GM12865 (cell line): ENCODE results near the gene VWA8.

Experiments
- DNase-seq: peaks from one replicate; pipeline ENCODE4 v3.0.0; 2010; ENCODE audit warnings: low read depth
- H3K4me3 ChIP-seq: 2 replicates; pipeline ENCODE4 v1.5.1; 2011; ENCODE audit warnings: mild to moderate bottlenecking, low read depth, low read length, control low read depth
- TF ChIP-seq, protein P1 (sequence below): IDR thresholded peaks from 2 replicates; pipeline ENCODE4 v1.5.1; 2011; ENCODE audit warnings: low read length, control low read depth, low read depth, inconsistent platforms; ENCODE audit not compliant: insufficient read depth; ENCODE audit errors: missing control alignments

Gene VWA8

DNA sequence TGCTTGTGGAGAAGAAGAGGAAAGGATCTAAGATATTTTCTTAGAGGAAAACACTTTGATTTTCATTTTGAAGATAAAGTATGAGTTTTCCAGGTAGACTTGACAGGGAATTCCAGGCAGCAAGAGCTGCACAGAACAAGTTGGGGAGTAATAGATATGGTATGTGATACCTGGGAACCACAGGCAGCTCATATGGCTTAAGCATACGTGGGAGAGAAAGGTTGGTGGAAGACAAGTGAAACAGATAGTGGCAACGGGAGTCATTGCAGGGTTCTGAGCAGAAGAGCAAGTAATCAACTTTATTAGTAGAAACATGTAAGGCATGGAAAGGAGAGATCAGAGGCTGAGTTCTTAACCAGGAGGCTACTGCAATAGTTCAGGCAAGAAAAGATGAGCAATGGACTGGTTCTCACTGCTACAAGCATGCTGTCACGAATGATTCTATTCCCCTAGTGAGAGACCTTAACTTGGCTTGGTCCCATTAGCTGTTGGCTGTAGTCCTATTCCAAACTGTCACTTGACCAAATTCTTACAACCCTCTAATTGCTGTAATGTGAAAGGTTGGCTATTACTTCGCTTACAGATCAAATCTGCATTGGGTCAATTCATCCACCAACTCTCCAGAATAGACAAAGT is 217.9 kb downstream of the VWA8 start:
- H3K4me3 ChIP-seq = no peak overlapping the region
- no peak for DNase-seq
- TF ChIP-seq, protein P1, sequence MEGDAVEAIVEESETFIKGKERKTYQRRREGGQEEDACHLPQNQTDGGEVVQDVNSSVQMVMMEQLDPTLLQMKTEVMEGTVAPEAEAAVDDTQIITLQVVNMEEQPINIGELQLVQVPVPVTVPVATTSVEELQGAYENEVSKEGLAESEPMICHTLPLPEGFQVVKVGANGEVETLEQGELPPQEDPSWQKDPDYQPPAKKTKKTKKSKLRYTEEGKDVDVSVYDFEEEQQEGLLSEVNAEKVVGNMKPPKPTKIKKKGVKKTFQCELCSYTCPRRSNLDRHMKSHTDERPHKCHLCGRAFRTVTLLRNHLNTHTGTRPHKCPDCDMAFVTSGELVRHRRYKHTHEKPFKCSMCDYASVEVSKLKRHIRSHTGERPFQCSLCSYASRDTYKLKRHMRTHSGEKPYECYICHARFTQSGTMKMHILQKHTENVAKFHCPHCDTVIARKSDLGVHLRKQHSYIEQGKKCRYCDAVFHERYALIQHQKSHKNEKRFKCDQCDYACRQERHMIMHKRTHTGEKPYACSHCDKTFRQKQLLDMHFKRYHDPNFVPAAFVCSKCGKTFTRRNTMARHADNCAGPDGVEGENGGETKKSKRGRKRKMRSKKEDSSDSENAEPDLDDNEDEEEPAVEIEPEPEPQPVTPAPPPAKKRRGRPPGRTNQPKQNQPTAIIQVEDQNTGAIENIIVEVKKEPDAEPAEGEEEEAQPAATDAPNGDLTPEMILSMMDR = no peak

DNA sequence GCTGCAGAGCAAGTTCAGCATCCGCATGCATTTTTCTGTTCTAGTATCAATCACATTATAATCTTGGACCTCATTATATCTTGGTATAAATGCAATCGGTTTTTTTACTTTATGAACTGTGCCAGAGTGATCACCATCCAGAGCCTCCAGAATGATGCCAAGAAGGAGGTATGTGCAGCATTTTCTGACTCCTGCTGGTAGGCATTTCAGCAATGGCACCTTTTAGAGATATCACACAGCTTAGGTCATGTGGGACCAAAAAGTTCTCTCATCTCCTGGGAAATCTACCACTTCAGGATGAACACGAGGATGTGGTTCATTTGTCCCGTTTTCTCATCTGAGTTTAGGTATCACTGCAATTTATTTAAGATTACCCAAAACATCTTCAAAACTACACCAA is 220.4 kb downstream of the VWA8 start:
- H3K4me3 ChIP-seq = no peak overlapping the region
- DNase-seq = no peak
- TF ChIP-seq, protein P1 = no peak

DNA sequence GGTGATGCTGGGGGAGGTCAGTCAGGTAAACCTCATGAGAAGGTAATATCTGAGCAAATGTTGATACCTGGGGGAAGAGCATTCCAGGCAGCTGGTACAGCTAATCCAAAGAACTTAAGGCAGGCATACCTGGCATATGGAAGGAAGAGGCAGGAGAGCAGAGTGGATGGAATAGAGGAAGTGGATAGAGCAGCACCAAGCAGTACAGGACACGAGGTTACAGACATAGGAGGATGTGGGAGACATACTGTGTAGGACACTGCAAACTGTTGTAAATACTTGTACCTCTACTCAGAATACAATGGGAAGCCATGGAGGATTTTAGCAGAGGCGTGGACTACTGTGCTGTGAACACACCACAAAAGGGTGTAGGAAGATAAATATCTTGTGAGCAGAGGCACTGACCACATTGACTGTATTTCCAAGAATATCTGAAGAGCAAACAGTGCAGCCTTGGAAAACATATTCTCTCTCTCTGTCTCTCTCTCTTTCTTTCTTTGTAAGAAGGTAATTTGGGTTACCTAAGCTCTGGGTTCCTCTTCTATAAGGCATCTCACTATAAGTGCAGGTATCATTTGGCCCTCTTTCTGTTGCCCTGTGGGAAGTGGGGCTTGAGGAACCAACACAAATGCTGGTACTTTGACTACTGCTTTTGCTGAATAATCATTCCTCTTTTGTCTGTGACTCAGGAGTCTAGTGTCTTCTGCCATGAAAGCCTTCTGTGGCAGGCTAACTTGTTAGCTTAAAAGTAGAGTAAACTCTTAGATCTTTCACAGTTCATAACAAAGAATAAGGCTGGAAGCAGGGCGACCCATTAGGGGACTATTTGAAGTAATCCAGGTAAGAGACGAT is 238.0 kb downstream of the VWA8 start:
- no peak for DNase-seq
- TF ChIP-seq, protein P1 = no peak
- H3K4me3 ChIP-seq = no peak overlapping the region

DNA sequence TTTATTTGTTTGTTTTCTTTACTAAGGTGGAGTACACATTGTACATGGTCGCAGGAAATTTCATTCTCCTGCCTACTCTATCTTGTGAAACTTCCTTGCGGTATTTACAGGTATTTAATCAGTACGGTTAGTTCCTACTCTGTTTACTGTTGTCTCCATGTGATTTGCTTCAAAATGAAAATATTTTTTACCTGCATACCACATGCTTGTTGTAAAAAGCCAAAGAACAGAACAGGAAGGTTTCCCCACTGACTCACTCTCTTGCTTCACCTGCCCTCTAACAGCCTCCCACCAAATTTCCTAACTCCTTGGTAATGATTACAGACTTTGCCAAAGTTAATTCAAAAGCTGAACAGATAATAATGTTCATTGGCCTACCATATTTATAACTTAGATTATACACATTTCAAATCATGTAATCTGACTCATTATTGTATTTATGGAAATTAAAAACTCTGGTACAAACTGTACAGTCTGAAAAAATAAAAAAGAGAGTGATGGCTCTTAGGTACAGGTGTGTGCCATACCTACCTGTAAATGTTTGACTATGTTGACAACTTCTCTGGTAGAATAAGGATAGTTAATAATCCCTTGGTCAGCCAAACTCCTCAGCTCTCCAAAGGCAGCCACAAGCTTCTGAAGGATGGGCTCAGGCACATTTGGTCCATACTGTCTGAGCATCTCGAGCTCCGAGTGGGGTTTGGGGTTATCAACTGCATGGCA is 239.9 kb downstream of the VWA8 start:
- no peak overlapping the region for H3K4me3 ChIP-seq
- DNase-seq = no peak
- TF ChIP-seq, protein P1 = no peak

DNA sequence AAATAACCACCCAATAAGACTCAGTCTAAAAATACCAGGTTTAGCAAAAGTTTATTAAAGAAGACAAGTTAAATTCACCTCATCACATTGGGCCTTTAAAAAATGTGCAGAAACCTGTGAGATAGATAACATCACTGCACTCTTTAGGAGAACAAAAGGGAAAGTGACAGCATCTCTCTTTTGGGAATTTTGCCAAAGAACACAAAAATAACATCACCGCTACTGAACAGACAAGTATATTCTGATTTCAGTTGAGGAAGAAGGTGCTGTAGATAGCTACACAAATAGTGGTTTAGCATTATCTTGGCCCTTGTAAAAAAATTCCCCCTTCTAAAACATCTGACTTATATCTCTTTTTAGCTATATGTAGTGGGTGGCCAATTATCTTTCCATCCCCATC is 244.7 kb downstream of the VWA8 start:
- TF ChIP-seq, protein P1 = no peak
- H3K4me3 ChIP-seq = no peak overlapping the region
- DNase-seq = no peak

DNA sequence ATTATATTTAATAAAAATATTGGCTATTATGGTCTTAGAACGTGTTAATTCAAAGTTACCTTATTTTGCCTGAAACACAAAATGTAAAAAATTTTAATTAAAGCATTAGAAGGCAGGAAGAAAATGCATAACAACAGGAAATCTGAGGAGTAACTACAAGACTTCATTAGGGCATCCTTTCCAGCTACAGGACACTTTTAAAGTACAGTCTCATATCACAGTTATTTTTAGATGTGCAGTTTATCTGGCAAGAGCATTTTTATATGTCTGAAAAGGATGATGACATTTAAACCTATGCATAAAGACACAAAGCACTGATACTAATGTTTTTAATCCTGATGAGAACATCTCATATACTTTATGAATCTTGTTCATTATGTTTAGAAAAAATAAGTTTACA is 247.5 kb downstream of the VWA8 start:
- DNase-seq = no peak
- no peak overlapping the region for H3K4me3 ChIP-seq
- TF ChIP-seq, protein P1 = no peak
